Gastroesophageal sphincter (tissue), 4 donors: ENCODE measurements around the gene ITGA8. TPM values are rescaled to one million over a fixed set of nuclear protein-coding genes. Genes with fewer than 3 reads are reported as not detected.
"Not testable (repeated sequence)": the region's sequence is repeated elsewhere in the genome, so short reads cannot be mapped to it uniquely, and the experiment has no call there.

ENCODE experiments used
- ATAC-seq: fragments of 150-250 bp; one replicate; pipeline ENCODE4 v1.9.1; 2016; ENCODE audit warnings: mild to moderate bottlenecking, moderate library complexity
- H3K27ac ChIP-seq, 4 donors: fragments of 200-600 bp; sonication (generic) in 3 of 4; 1 replicate in 3 of 4; 2 replicates in 1 of 4; pipeline ENCODE4 v1.5.1; 2016 to 2019
- H3K27me3 ChIP-seq: fragments of 200-600 bp; sonication (generic); one replicate; pipeline ENCODE4 v1.5.1; 2019
- H3K36me3 ChIP-seq, 2 donors: fragments of 200-600 bp; sonication (generic); one replicate each; pipeline ENCODE4 v1.5.1; 2019; ENCODE audit warnings: control low read depth in 1 of 2
- H3K4me1 ChIP-seq, 3 donors: fragments of 200-600 bp; sonication (generic); 1 replicate in 2 of 3; 2 replicates in 1 of 3; pipeline ENCODE4 v1.5.1; 2016 to 2019; ENCODE audit warnings: control low read depth in 2 of 3
- H3K4me3 ChIP-seq, 2 donors: fragments of 200-600 bp; sonication (generic); one replicate each; pipeline ENCODE4 v1.5.1; 2019; ENCODE audit warnings: mild to moderate bottlenecking in 1 of 2, moderate library complexity in 1 of 2
- H3K9me3 ChIP-seq, 3 donors: fragments of 200-600 bp; sonication (generic); one replicate each; pipeline ENCODE4 v1.5.1; 2017 to 2019; ENCODE audit warnings: control low read depth in 2 of 3
- CTCF ChIP-seq, 4 experiments: fragments of 200-600 bp in 2 of 4; fragments of 450-650 bp in 2 of 4; sonication (generic) in 1 of 4; IDR thresholded peaks; one replicate each; pipeline ENCODE4 v1.5.1; 2017 to 2019; ENCODE audit warnings: antibody characterized with exemption in 4 of 4, mild to moderate bottlenecking in 2 of 4, moderate library complexity in 2 of 4
- EP300 ChIP-seq: sonication (generic); formaldehyde crosslinking; IDR thresholded peaks from one replicate; pipeline ENCODE4 v1.6.1; 2017; ENCODE audit warnings: antibody characterized with exemption, mild to moderate bottlenecking
- POLR2A ChIP-seq, 2 donors: fragments of 450-650 bp; IDR thresholded peaks; one replicate each; pipeline ENCODE4 v1.6.1; 2017; ENCODE audit warnings: antibody characterized with exemption in 2 of 2, mild to moderate bottlenecking in 2 of 2, moderate library complexity in 1 of 2
- POLR2AphosphoS5 ChIP-seq: sonication (generic); formaldehyde crosslinking; IDR thresholded peaks from one replicate; pipeline ENCODE4 v1.6.1; 2017; ENCODE audit warnings: antibody characterized with exemption
- WGBS, 2 donors: methylation state at CpG; one replicate each; pipeline ENCODE4 v1.1.5; 2018; ENCODE audit warnings: low coverage in 1 of 2; 5-methylcytosine and 5-hydroxymethylcytosine counted together
- total RNA-seq, 4 donors: library from RNA; depleted of rRNA; stranded (reverse); fragments of >200 nt; gene quantifications; one replicate each; pipeline ENCODE4 v1.1.0, GENCODE V29; 2016

The ITGA8 gene
- total RNA-seq: 100 to 1,000 TPM in 2 of 4 donors, 10 to 100 TPM in 2; 37.6 to 667 (median 310) TPM

GRCh38 chr10:15719899-15720634 is at the start of gene ITGA8:
ITGA8 (minus strand) TSS chr10:15719922; CDS start chr10:15719771, 151 bp downstream.
- Histone ChIP-seq H3K36me3 (no peaks in the 10 kb centered on the region), H3K27me3 (peaks cover 10% of the 10 kb centered on the region), H3K4me1 (peaks cover 0 to 60% (median 5%) of the 10 kb centered on the region in 3 donors), H3K4me3 (peak within 1 kb of the TSS; percentile 59 to 80), H3K9me3 (no peaks in the 10 kb centered on the region), H3K27ac (peak within 1 kb of the TSS; percentile 40 to 88 (median 70))
- TF ChIP-seq CTCF (IDR thresholded peaks at IDR 0.05): peak; percentile 44 to 70 (median 68)
- no peak for TF ChIP-seq EP300
- no peak for TF ChIP-seq POLR2A (IDR thresholded peaks at IDR 0.05)
- TF ChIP-seq POLR2AphosphoS5: no peak
- 0 to 50% methylated on average over 2 to 9 of the region's 33 CpGs for WGBS, 2 donors
- ATAC-seq: peak; percentile 73

- H3K36me3 ChIP-seq: no peaks in the 10 kb centered on the region
- H3K27ac ChIP-seq: no peak overlapping the region
- H3K9me3 ChIP-seq: no peaks in the 10 kb centered on the region
- H3K4me1 ChIP-seq: no peaks in the 10 kb centered on the region
- ATAC-seq: no peak
- WGBS, 2 donors: 84 to 91% methylated on average over 2 of the region's 2 CpGs
- no peak overlapping the region for H3K4me3 ChIP-seq
- TF ChIP-seq EP300: no peak
- no peak for TF ChIP-seq POLR2A (IDR thresholded peaks at IDR 0.05)
- TF ChIP-seq CTCF (IDR thresholded peaks at IDR 0.05): no peak
- TF ChIP-seq POLR2AphosphoS5: no peak
- no peaks in the 10 kb centered on the region for H3K27me3 ChIP-seq
Observed at GRCh38 chr10:15764892-15765454, 45.3 kb upstream of the ITGA8 start.

- 84 to 100% methylated on average over 1 to 8 of the region's 8 CpGs for WGBS, 2 donors
- no peak for ATAC-seq
- no peak overlapping the region for H3K4me3 ChIP-seq
- TF ChIP-seq EP300 (no peak), POLR2AphosphoS5 (no peak), POLR2A (IDR thresholded peaks at IDR 0.05) (no peak), CTCF (IDR thresholded peaks at IDR 0.05) (no peak)
- H3K27me3 ChIP-seq: no peaks in the 10 kb centered on the region
- no peaks in the 10 kb centered on the region for H3K4me1 ChIP-seq
- H3K9me3 ChIP-seq: no peaks in the 10 kb centered on the region
- H3K36me3 ChIP-seq: no peaks in the 10 kb centered on the region
- no peak overlapping the region for H3K27ac ChIP-seq
Observed at GRCh38 chr10:15763006-15763405, 43.3 kb upstream of the ITGA8 start.

- not testable (repeated sequence) for H3K4me3 ChIP-seq, H3K36me3 ChIP-seq, H3K9me3 ChIP-seq, H3K4me1 ChIP-seq, H3K27ac ChIP-seq, ATAC-seq, H3K27me3 ChIP-seq
- WGBS, 2 donors: 83 to 98% methylated on average over 1 to 6 of the region's 6 CpGs
Observed at GRCh38 chr10:15762239-15762638, 42.5 kb upstream of the ITGA8 start.

GRCh38 chr10:15761224-15761623 is 41.5 kb upstream of the ITGA8 start:
- not testable (repeated sequence) for H3K27ac ChIP-seq, H3K36me3 ChIP-seq, H3K27me3 ChIP-seq, H3K4me1 ChIP-seq, H3K4me3 ChIP-seq, ATAC-seq, H3K9me3 ChIP-seq
- WGBS, 2 donors: 93% methylated on average over 3 of the region's 4 CpGs; no CpG with 5 or more reads in 1 of the 2 donors

GRCh38 chr10:15760681-15761080 is 41.0 kb upstream of the ITGA8 start:
- TF ChIP-seq POLR2A (IDR thresholded peaks at IDR 0.05): no peak
- TF ChIP-seq POLR2AphosphoS5: no peak
- no peak for TF ChIP-seq CTCF (IDR thresholded peaks at IDR 0.05)
- TF ChIP-seq EP300: no peak
- WGBS, 2 donors: 100% methylated on average over 1 to 2 of the region's 2 CpGs
- Histone ChIP-seq H3K27ac (no peak overlapping the region), H3K27me3 (no peaks in the 10 kb centered on the region), H3K36me3 (no peaks in the 10 kb centered on the region), H3K9me3 (no peaks in the 10 kb centered on the region), H3K4me3 (no peak overlapping the region), H3K4me1 (no peaks in the 10 kb centered on the region)
- no peak for ATAC-seq
